HG03045 (cell line): ENCODE measurements around the gene RAP1GAP.

Experiments
- ATAC-seq: cut with Tn5 transposase; IDR thresholded peaks from one replicate; pipeline ENCODE4 v1.9.1; 2021; ENCODE audit warnings: mild to moderate bottlenecking, moderate library complexity; ENCODE audit not compliant: unreplicated experiment

Gene RAP1GAP

GRCh38 chr1:21663248-21663950 is 5.8 kb downstream of the RAP1GAP start:
- ATAC-seq, result no peak

GRCh38 chr1:21662426-21663247 is 6.5 kb downstream of the RAP1GAP start:
- no peak for ATAC-seq

GRCh38 chr1:21661886-21662285 is 7.3 kb downstream of the RAP1GAP start:
- no peak for ATAC-seq

- ATAC-seq, result no peak
Observed at GRCh38 chr1:21659924-21660326, 9.2 kb downstream of the RAP1GAP start.

GRCh38 chr1:21659099-21659923 is 9.8 kb downstream of the RAP1GAP start:
- no peak for ATAC-seq

- no peak for ATAC-seq
Observed at GRCh38 chr1:21657456-21658190, 11.5 kb downstream of the RAP1GAP start.

GRCh38 chr1:21655748-21656147 is 13.4 kb downstream of the RAP1GAP start:
- ATAC-seq, result no peak

- ATAC-seq, result no peak
Observed at GRCh38 chr1:21655259-21655658, 13.9 kb downstream of the RAP1GAP start.

GRCh38 chr1:21654209-21654608 is 14.9 kb downstream of the RAP1GAP start:
- no peak for ATAC-seq

GRCh38 chr1:21653744-21654100 is 15.4 kb downstream of the RAP1GAP start:
- no peak for ATAC-seq

- ATAC-seq, result no peak
Observed at GRCh38 chr1:21652937-21653743, 16.0 kb downstream of the RAP1GAP start.

- ATAC-seq, result no peak
Observed at GRCh38 chr1:21652101-21652936, 16.8 kb downstream of the RAP1GAP start.

- no peak for ATAC-seq
Observed at GRCh38 chr1:21651214-21652042, 17.7 kb downstream of the RAP1GAP start.

GRCh38 chr1:21650400-21650799 is 18.8 kb downstream of the RAP1GAP start:
- ATAC-seq, result no peak

GRCh38 chr1:21649315-21649714 is 19.8 kb downstream of the RAP1GAP start:
- ATAC-seq, result no peak

- ATAC-seq, result no peak
Observed at GRCh38 chr1:21648791-21649190, 20.4 kb downstream of the RAP1GAP start.

GRCh38 chr1:21648352-21648730 is 20.8 kb downstream of the RAP1GAP start:
- no peak for ATAC-seq
